IMR-90 (cell line): Measurements from ENCODE around the gene FSTL3. TPM values are rescaled to one million over a fixed set of nuclear protein-coding genes. Genes with fewer than 3 reads are reported as not detected.

ENCODE experiments used
- ATAC-seq: fragments of 200-7000 bp; cut with Tn5 transposase; 2 replicates; pipeline ENCODE4 v1.9.1; 2020; ENCODE audit warnings: low read depth, mild to moderate bottlenecking, moderate library complexity
- BruUV-seq: library from RNA; stranded (reverse); fragments of 400-500 nt; replicated peaks from 2 replicates; lab custom pipeline; 2021; lab: Mats Ljungman, UMichigan
- CTCF ChIA-PET: fragments of 300-600 bp; formaldehyde crosslinking; extraction: SDS; loops from one replicate; lab custom pipeline; 2021; ENCODE audit warnings: antibody characterized with exemption; lab: Yijun Ruan, JAX
- POLR2A ChIA-PET: fragments of 300-600 bp; sonication (Branson Sonifier 250); formaldehyde crosslinking; loops from one replicate; lab custom pipeline; 2022; ENCODE audit warnings: antibody characterized with exemption; ENCODE audit not compliant: unreplicated experiment; lab: Charles Lee
- DNase-seq: peaks from one replicate; pipeline ENCODE4 v3.0.0; 2013
- H2AFZ ChIP-seq: replicated peaks from 2 replicates; pipeline ENCODE3; 2013; ENCODE audit warnings: low read length, mild to moderate bottlenecking; ENCODE audit not compliant: poor library complexity
- H2AK5ac ChIP-seq: 2 replicates; pipeline ENCODE4 v1.6.1; 2013; ENCODE audit warnings: low read depth, low read length, inconsistent platforms
- H2AK9ac ChIP-seq: replicated peaks from 2 replicates; pipeline ENCODE3; 2013; ENCODE audit warnings: mild to moderate bottlenecking, low read depth, low read length, moderate library complexity; ENCODE audit not compliant: poor library complexity
- H2BK120ac ChIP-seq: 2 replicates; pipeline ENCODE4 v1.6.1; 2013; ENCODE audit warnings: low read depth, low read length, inconsistent platforms
- H2BK15ac ChIP-seq: 3 replicates; pipeline ENCODE4 v1.6.1; 2013; ENCODE audit warnings: low read depth, low read length, inconsistent platforms
- H2BK20ac ChIP-seq: 2 replicates; pipeline ENCODE4 v1.6.1; 2013; ENCODE audit warnings: low read depth, mild to moderate bottlenecking, inconsistent platforms, low read length, moderate library complexity
- H2BK5ac ChIP-seq: 2 replicates; pipeline ENCODE4 v1.6.1; 2013; ENCODE audit warnings: mild to moderate bottlenecking, low read depth, low read length, inconsistent platforms; ENCODE audit not compliant: poor library complexity, severe bottlenecking
- H3K14ac ChIP-seq: replicated peaks from 2 replicates; pipeline ENCODE4 v1.6.1; 2013; ENCODE audit warnings: low read depth, low read length, inconsistent platforms
- H3K18ac ChIP-seq: 2 replicates; pipeline ENCODE4 v1.6.1; 2013; ENCODE audit warnings: low read depth, low read length, control low read depth
- H3K23ac ChIP-seq: 2 replicates; pipeline ENCODE4 v1.6.1; 2013; ENCODE audit warnings: low read depth, low read length, inconsistent platforms
- H3K27ac ChIP-seq: 2 replicates; pipeline ENCODE4 v1.5.1; 2013; ENCODE audit warnings: mild to moderate bottlenecking, control low read depth, low read length; ENCODE audit not compliant: insufficient read depth
- H3K27me3 ChIP-seq: 2 replicates; pipeline ENCODE4 v1.6.1; 2013; ENCODE audit warnings: low read length; ENCODE audit not compliant: control insufficient read depth, insufficient read depth
- H3K36me3 ChIP-seq: 2 replicates; pipeline ENCODE4 v1.6.1; 2013; ENCODE audit warnings: low read length, mixed read lengths; ENCODE audit not compliant: control insufficient read depth, insufficient read depth
- H3K4ac ChIP-seq: 2 replicates; pipeline ENCODE4 v1.6.1; 2013; ENCODE audit warnings: low read depth, low read length, inconsistent platforms
- H3K4me1 ChIP-seq: 2 replicates; pipeline ENCODE4 v1.6.1; 2013; ENCODE audit warnings: low read length, mixed read lengths; ENCODE audit not compliant: control insufficient read depth, insufficient read depth
- H3K4me2 ChIP-seq: 2 replicates; pipeline ENCODE4 v1.6.1; 2013; ENCODE audit warnings: low read depth, mild to moderate bottlenecking, control low read depth, low read length, moderate library complexity
- H3K4me3 ChIP-seq: 2 replicates; pipeline ENCODE4 v1.5.1; 2013; ENCODE audit warnings: low read depth, mild to moderate bottlenecking, control low read depth, low read length, moderate library complexity; ENCODE audit not compliant: insufficient read depth
- H3K56ac ChIP-seq: 2 replicates; pipeline ENCODE4 v1.6.1; 2013; ENCODE audit warnings: low read length, inconsistent platforms; ENCODE audit not compliant: insufficient read depth; ENCODE audit errors: extremely low read depth
- H3K79me1 ChIP-seq, 2 experiments: 2 replicates each; pipeline ENCODE4 v1.6.1; 2013; ENCODE audit warnings: low read length in 2 of 2, inconsistent platforms in 1 of 2, low read depth in 1 of 2
- H3K9ac ChIP-seq: 2 replicates; pipeline ENCODE4 v1.6.1; 2013; ENCODE audit warnings: low read depth, low read length, control low read depth
- H3K9me1 ChIP-seq: 2 replicates; pipeline ENCODE4 v1.6.1; 2013; ENCODE audit warnings: low read length, inconsistent platforms; ENCODE audit not compliant: insufficient read depth
- H3K9me3 ChIP-seq: 2 replicates; pipeline ENCODE4 v1.6.1; 2013; ENCODE audit warnings: low read length; ENCODE audit not compliant: control insufficient read depth, insufficient read depth
- H4K20me1 ChIP-seq: 2 replicates; pipeline ENCODE4 v1.6.1; 2013; ENCODE audit warnings: low read length, inconsistent platforms; ENCODE audit not compliant: insufficient read depth
- H4K5ac ChIP-seq: 2 replicates; pipeline ENCODE4 v1.6.1; 2013; ENCODE audit warnings: mild to moderate bottlenecking, low read depth, low read length, control low read depth
- H4K8ac ChIP-seq, 2 experiments: 2 replicates each; pipeline ENCODE4 v1.6.1; 2013; ENCODE audit warnings: low read depth in 2 of 2, low read length in 2 of 2, control low read depth in 1 of 2, inconsistent platforms in 1 of 2
- H4K91ac ChIP-seq: 2 replicates; pipeline ENCODE4 v1.6.1; 2013; ENCODE audit warnings: low read depth, low read length, inconsistent platforms; ENCODE audit not compliant: insufficient read depth
- BHLHE40 ChIP-seq: fragments of 150-350 bp; IDR thresholded peaks from 2 replicates; pipeline ENCODE4 v1.6.1; 2016; ENCODE audit warnings: mild to moderate bottlenecking, low read depth, low read length
- CHD1 ChIP-seq: IDR thresholded peaks from 2 replicates; pipeline ENCODE4 v1.6.1; 2012; ENCODE audit warnings: low read depth, low read length, improper control_type of control experiment
- CTCF ChIP-seq: conservative IDR thresholded peaks from 2 replicates; pipeline ENCODE4 v1.5.1; 2012; ENCODE audit warnings: mild to moderate bottlenecking, low read depth, low read length, improper control_type of control experiment
- FOS ChIP-seq: fragments of 150-350 bp; IDR thresholded peaks from 2 replicates; pipeline ENCODE4 v1.6.1; 2016; ENCODE audit warnings: low read depth, low read length
- MAZ ChIP-seq: IDR thresholded peaks from 2 replicates; pipeline ENCODE4 v1.6.1; 2012; ENCODE audit warnings: low read depth, mild to moderate bottlenecking, low read length, improper control_type of control experiment, moderate library complexity, borderline replicate concordance
- MXI1 ChIP-seq: IDR thresholded peaks from 2 replicates; pipeline ENCODE4 v1.6.1; 2012; ENCODE audit warnings: low read depth, mild to moderate bottlenecking, low read length, moderate library complexity, borderline replicate concordance
- POLR2A ChIP-seq: IDR thresholded peaks from 2 replicates; pipeline ENCODE4 v1.6.1; 2012; ENCODE audit warnings: mild to moderate bottlenecking, low read depth, low read length
- WGBS, 2 experiments: methylation state at CpG; one replicate each; pipeline versions ENCODE4 v1.1.5 to v1.1.7; 2013; ENCODE audit warnings: missing lambda C conversion rate in 2 of 2; ENCODE audit not compliant: insufficient read length in 1 of 2; ENCODE audit errors: extremely low coverage in 2 of 2; 5-methylcytosine and 5-hydroxymethylcytosine counted together
- dilution Hi-C: fragments of 300-500 bp; cut with HindIII; formaldehyde crosslinking; loops from one replicate; pipeline ENCODE4 v1.14.3; 2018; ENCODE audit warnings: low sequenced_read_pairs; ENCODE audit not compliant: unreplicated experiment
- in situ Hi-C: fragments of 300-500 bp; cut with MboI; formaldehyde crosslinking; loops from 3 replicates; pipeline ENCODE4 v1.14.3; 2019; ENCODE audit warnings: low sequenced_read_pairs, inconsistent platforms, mixed read lengths
- intact Hi-C: fragments of 100-400 bp; cut with micrococcal nuclease; formaldehyde crosslinking; loops from 2 replicates; pipeline ENCODE4 v1.10.0; 2022
- polyA plus RNA-seq, 3 experiments: library from polyadenylated mRNA; depleted of rRNA; stranded (reverse); fragments of >200 nt; gene quantifications; 2 replicates each; pipeline ENCODE4 v1.2.3, GENCODE V29; 2012; ENCODE audit warnings: low replicate concordance in 1 of 3
- total RNA-seq: library from RNA; depleted of rRNA; stranded (reverse); fragments of >200 nt; gene quantifications from 2 replicates; pipeline ENCODE4 v1.2.3, GENCODE V29; 2012
- TF ChIP-seq, protein P1 (sequence below): fragments of 150-350 bp; IDR thresholded peaks from 2 replicates; pipeline ENCODE4 v1.6.1; 2017; ENCODE audit warnings: mild to moderate bottlenecking, antibody characterized with exemption, low read length, low read depth

The FSTL3 gene
- total and polyA plus RNA-seq, 2 of the 4 experiments (the other 2 are of a cell fraction) = 32.3 to 76.9 TPM

DNA sequence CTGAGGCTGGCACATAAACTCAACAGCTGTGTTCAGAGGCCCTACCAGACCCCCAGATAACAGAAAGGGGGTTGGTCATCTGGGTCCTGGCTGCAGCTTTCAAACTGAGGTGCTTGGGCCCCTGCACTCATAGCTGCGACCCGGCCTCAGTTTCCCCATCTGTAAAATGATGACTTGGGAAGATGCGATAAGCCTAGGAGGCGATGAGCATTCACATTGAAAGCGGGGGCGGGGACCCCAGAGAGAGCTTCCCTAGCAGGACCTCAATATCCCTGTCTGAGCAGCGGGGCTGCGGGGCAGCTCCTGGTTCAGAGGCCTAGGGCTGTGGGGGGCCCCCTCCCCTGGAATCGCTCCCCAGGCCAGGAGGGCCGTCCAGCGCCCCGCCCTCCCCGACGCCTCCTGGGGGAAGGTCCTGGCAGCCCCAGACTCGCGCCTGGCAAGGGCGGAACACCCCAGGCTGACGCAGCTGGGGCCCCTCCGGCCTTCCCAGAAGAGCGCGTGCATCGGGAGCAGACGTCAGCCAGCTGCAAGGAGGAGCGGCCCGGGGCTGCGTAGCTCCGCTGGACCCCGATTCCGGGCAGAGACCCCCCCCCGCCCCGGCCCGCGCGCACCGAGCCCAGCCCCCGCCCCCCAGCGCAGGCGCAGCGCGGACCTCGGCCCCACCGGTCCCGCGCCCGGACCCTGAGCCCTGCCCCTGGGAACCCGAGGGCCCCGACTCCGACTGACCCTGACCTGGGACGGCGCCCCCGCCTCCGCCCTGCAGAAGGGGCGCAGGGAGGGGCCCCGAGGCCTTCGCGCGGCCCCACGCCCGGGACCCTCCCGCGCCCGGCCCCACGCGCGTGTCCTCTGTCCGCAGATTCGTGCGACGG, 3.5 kb downstream of the FSTL3 start:
- Histone ChIP-seq H3K4me3 (peak overlapping the region; percentile 72), H3K14ac (peak overlapping the region; percentile 78; the same call in 1 of the 2 replicates), H3K9me3 (no peaks in the 10 kb centered on the region), H2BK15ac (no peak overlapping the region), H3K36me3 (peaks cover 2% of the 10 kb centered on the region; the same call in 1 of the 2 replicates), H2BK120ac (no peak overlapping the region), H2AK5ac (peak overlapping the region; percentile 37; the same call in 1 of the 2 replicates), H2AK9ac (peak overlapping the region; percentile 96), H3K56ac (no peak overlapping the region), H3K79me1 (peaks cover 13 to 51% of the 10 kb centered on the region in 2 experiments; a peak in 3 of 4 replicates), H4K91ac (peak overlapping the region; percentile 41; the same call in 1 of the 2 replicates), H4K8ac (peak overlapping the region; percentile 28 to 69; a peak in 2 of 4 replicates), H3K23ac (peak overlapping the region; percentile 73; the same call in 1 of the 2 replicates), H3K4me2 (peak overlapping the region; percentile 52), H2BK20ac (no peak overlapping the region), H4K5ac (peak overlapping the region; percentile 4; the same call in 1 of the 2 replicates), H3K4me1 (peaks cover 18% of the 10 kb centered on the region), H2AFZ (peak overlapping the region; percentile 89), H3K27ac (peak overlapping the region; percentile 78), H3K9me1 (peaks cover 12% of the 10 kb centered on the region), H3K9ac (peak overlapping the region; percentile 62), H3K27me3 (no peaks in the 10 kb centered on the region), H3K4ac (peak overlapping the region; percentile 71), H3K18ac (peak overlapping the region; percentile 7; the same call in 1 of the 2 replicates), H2BK5ac (peak overlapping the region; percentile 75), H4K20me1 (peaks cover 18% of the 10 kb centered on the region)
- intact Hi-C loops (no loop called here), in situ Hi-C loops (no loop called here), dilution Hi-C loops (no loop called here)
- peak; percentile 14; the same call in 1 of the 2 replicates for TF ChIP-seq FOS
- TF ChIP-seq CTCF = no peak
- TF ChIP-seq CHD1 = 0 out of 2 replicates have a peak, but pooled peaks have one; percentile 59
- TF ChIP-seq MXI1 = 0 out of 2 replicates have a peak, but pooled peaks have one; percentile 25
- TF ChIP-seq BHLHE40 = 0 out of 2 replicates have a peak, but pooled peaks have one; percentile 9
- TF ChIP-seq MAZ = peak; percentile 85
- peak; percentile 66; the same call in 1 of the 2 replicates for TF ChIP-seq POLR2A
- TF ChIP-seq, protein P1, sequence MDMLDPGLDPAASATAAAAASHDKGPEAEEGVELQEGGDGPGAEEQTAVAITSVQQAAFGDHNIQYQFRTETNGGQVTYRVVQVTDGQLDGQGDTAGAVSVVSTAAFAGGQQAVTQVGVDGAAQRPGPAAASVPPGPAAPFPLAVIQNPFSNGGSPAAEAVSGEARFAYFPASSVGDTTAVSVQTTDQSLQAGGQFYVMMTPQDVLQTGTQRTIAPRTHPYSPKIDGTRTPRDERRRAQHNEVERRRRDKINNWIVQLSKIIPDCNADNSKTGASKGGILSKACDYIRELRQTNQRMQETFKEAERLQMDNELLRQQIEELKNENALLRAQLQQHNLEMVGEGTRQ = no peak
- WGBS, 2 experiments = 0% methylated on average over 15 of the region's 69 CpGs; no CpG with 5 or more reads in 1 of the 2 experiments
- peak; percentile 80 for DNase-seq
- ChIA-PET POLR2A (interaction anchor here (0.8 kb wide), 1 partner anchor 183 kb away, joined by 22 read pairs; no protein-coding TSS in a partner anchor), CTCF (no interaction called here)
- no TSS peak for BruUV-seq
- ATAC-seq = peak; percentile 12
